ENCODE data around the gene CLDN17. TPM values are rescaled to one million over a fixed set of nuclear protein-coding genes. Genes with fewer than 3 reads are reported as not detected.

Gene CLDN17, protein sequence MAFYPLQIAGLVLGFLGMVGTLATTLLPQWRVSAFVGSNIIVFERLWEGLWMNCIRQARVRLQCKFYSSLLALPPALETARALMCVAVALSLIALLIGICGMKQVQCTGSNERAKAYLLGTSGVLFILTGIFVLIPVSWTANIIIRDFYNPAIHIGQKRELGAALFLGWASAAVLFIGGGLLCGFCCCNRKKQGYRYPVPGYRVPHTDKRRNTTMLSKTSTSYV
- total RNA-seq: not detected
- polyA plus RNA-seq (2013, experiment 1 of 2): not detected
- not detected for polyA plus RNA-seq (2013, experiment 2 of 2)
- 0 to 0.02 (median 0) reads per million in 172 experiments for total RNA-seq

DNA sequence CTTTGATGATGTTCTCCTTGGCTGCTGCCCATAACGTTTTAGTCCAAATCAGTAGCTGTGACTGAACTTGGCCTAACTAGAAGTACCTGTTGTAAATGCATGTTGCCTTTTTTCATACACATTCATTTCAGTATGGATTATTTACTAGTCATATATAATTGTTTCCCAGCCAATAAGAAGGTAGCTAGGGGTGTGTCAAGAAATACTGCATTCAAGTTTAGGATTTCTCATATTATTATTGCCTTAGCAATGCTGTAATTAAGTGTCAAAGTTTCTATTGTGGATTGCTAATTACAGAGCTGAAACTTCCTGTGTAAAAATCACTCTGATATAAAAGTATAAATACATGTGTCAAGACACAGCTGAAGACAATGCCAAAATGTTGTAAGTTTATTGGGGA, at the start of gene CLDN17:
TSS of gene CLDN17 (minus strand) at position 101 of the 400 bp plus-strand sequence. CDS start 188 bp downstream, outside the sequence.
- H3K36me3 ChIP-seq (ENCODE audit: insufficient read depth, low read length): no peaks in the 10 kb centered on the region
- no peaks in the 10 kb centered on the region for H3K27me3 ChIP-seq (ENCODE audit: control insufficient read depth in 1 of 2, insufficient read depth in 2 of 2, low read length in 2 of 2)
- CTCF ChIA-PET: no interaction called here
- no peaks in the 10 kb centered on the region for H3K36me3 Mint-ChIP-seq (ENCODE audit: low read depth)
- H3K4me1 Mint-ChIP-seq (ENCODE audit: low read depth): no peaks in the 10 kb centered on the region
- TF ChIP-seq, protein P1, sequence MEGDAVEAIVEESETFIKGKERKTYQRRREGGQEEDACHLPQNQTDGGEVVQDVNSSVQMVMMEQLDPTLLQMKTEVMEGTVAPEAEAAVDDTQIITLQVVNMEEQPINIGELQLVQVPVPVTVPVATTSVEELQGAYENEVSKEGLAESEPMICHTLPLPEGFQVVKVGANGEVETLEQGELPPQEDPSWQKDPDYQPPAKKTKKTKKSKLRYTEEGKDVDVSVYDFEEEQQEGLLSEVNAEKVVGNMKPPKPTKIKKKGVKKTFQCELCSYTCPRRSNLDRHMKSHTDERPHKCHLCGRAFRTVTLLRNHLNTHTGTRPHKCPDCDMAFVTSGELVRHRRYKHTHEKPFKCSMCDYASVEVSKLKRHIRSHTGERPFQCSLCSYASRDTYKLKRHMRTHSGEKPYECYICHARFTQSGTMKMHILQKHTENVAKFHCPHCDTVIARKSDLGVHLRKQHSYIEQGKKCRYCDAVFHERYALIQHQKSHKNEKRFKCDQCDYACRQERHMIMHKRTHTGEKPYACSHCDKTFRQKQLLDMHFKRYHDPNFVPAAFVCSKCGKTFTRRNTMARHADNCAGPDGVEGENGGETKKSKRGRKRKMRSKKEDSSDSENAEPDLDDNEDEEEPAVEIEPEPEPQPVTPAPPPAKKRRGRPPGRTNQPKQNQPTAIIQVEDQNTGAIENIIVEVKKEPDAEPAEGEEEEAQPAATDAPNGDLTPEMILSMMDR (IDR thresholded peaks at IDR 0.05): no peak
- no peak within 1 kb of the TSS for H3K4me3 ChIP-seq (ENCODE audit: low read length)
- no peaks in the 10 kb centered on the region for H3K27me3 Mint-ChIP-seq
- H3K9me3 ChIP-seq (ENCODE audit: control insufficient read depth in 1 of 2, insufficient read depth in 1 of 2, low read length in 2 of 2): no peaks in the 10 kb centered on the region
- no peaks in the 10 kb centered on the region for H3K4me1 ChIP-seq (ENCODE audit: insufficient read depth, low read length)
- no peaks in the 10 kb centered on the region for H3K9me3 Mint-ChIP-seq
- ATAC-seq (ENCODE audit: poor library complexity): no peak
- H3K27ac Mint-ChIP-seq: no peak within 1 kb of the TSS
- intact Hi-C loops (cut with DNase I, micrococcal nuclease): no loop called here
- H3K4me3 Mint-ChIP-seq: no peak within 1 kb of the TSS
- POLR2A ChIA-PET: no interaction called here
- DNase-seq: no peak
- H3K27ac ChIP-seq (ENCODE audit: low read depth in 1 of 2, low read length in 2 of 2): no peak within 1 kb of the TSS

DNA sequence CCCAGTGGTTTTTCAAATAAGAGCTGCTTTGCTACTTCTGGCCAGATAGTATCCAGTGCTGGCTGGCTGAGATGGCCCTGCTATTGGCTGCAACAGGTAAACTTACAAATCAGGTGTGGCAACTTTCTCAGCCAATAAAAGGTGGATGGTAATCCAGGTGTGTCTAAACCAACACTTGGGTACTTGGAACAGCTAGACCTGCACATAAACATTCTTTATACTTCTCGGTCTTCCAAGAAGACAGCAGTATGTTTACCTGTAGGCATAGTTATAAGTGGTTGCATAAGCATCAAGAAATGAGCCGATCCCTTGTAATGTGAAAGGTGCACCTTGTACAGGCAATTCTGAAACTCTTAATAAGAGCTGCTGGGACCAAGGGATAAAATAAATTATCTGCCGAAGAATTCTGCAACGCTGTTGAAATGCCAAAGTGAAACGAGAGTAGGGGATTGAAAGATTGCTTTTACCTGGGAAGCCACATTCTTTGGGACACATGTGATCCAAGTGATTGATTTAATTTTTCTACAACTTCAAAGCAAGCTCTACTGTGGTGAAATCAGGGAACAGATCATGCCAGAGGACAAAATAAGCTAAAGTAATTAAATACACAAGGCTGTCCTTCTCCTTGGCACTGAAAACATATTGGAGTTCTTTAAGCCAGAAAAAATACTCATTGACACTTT, 49.6 kb upstream of the CLDN17 start, which contains the start of gene CLDN8:
TSS of gene CLDN8 (minus strand) at position 57 of the 683 bp plus-strand sequence. CDS start 172 bp downstream, outside the sequence.
- POLR2A ChIA-PET: no interaction called here
- Histone ChIP-seq H3K36me3 (ENCODE audit: insufficient read depth, low read length) (no peaks in the 10 kb centered on the region), H3K4me1 (ENCODE audit: insufficient read depth, low read length) (no peaks in the 10 kb centered on the region), H3K27ac (ENCODE audit: low read depth in 1 of 2, low read length in 2 of 2) (no peak within 1 kb of the TSS), H3K27me3 (ENCODE audit: control insufficient read depth in 1 of 2, insufficient read depth in 2 of 2, low read length in 2 of 2) (no peaks in the 10 kb centered on the region), H3K4me3 (ENCODE audit: low read length) (no peak within 1 kb of the TSS), H3K9me3 (ENCODE audit: control insufficient read depth in 1 of 2, insufficient read depth in 1 of 2, low read length in 2 of 2) (peaks cover 0 to 3% of the 10 kb centered on the region in 2 experiments)
- no peak within 1 kb of the TSS for H3K27ac Mint-ChIP-seq
- H3K4me1 Mint-ChIP-seq (ENCODE audit: low read depth): no peaks in the 10 kb centered on the region
- no peak within 1 kb of the TSS for H3K4me3 Mint-ChIP-seq
- peaks cover 4% of the 10 kb centered on the region for H3K27me3 Mint-ChIP-seq
- H3K9me3 Mint-ChIP-seq: no peaks in the 10 kb centered on the region
- DNase-seq (no peak), ATAC-seq (ENCODE audit: poor library complexity) (no peak)
- intact Hi-C loops (cut with DNase I, micrococcal nuclease): no loop called here
- H3K36me3 Mint-ChIP-seq (ENCODE audit: low read depth): no peaks in the 10 kb centered on the region
- TF ChIP-seq, protein P1 (IDR thresholded peaks at IDR 0.05): no peak
- CTCF ChIA-PET: no interaction called here

DNA sequence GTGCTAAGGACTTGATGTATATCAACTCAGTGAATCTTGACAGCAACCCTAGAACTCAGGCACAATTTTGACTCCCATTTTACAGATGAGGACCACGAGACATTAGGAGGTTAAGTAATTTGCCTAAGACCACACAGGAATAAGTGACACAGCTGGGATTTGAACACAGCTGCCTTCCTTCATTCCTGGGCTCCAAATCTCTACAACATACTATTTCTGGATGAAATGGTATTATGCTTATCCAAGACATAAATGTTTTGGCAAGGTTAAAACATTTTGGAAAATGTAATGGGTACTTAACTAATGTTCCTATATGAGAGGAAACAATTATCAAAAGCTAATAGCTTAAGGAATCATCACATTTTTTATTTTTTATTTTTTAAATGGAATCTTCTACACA, 44.5 kb upstream of the CLDN17 start:
- Mint-ChIP-seq H3K4me1 (ENCODE audit: low read depth) (no peaks in the 10 kb centered on the region), H3K36me3 (ENCODE audit: low read depth) (no peaks in the 10 kb centered on the region), H3K27ac (no peak overlapping the region), H3K9me3 (no peaks in the 10 kb centered on the region), H3K27me3 (peaks cover 4% of the 10 kb centered on the region), H3K4me3 (no peak overlapping the region)
- H3K27me3 ChIP-seq (ENCODE audit: control insufficient read depth in 1 of 2, insufficient read depth in 2 of 2, low read length in 2 of 2): no peaks in the 10 kb centered on the region
- no peak overlapping the region for H3K27ac ChIP-seq (ENCODE audit: low read depth in 1 of 2, low read length in 2 of 2)
- TF ChIP-seq, protein P1 (IDR thresholded peaks at IDR 0.05): no peak
- ATAC-seq (ENCODE audit: poor library complexity) (no peak), DNase-seq (no peak)
- intact Hi-C loops (cut with DNase I, micrococcal nuclease): no loop called here
- no peaks in the 10 kb centered on the region for H3K4me1 ChIP-seq (ENCODE audit: insufficient read depth, low read length)
- H3K36me3 ChIP-seq (ENCODE audit: insufficient read depth, low read length): no peaks in the 10 kb centered on the region
- ChIA-PET POLR2A (no interaction called here), CTCF (no interaction called here)
- H3K4me3 ChIP-seq (ENCODE audit: low read length): no peak overlapping the region
- H3K9me3 ChIP-seq (ENCODE audit: control insufficient read depth in 1 of 2, insufficient read depth in 1 of 2, low read length in 2 of 2): no peaks in the 10 kb centered on the region

Measured in CD4-positive, alpha-beta T cell (primary cell).